B cell (primary cell): ENCODE measurements around the gene BSDC1. TPM values are rescaled to one million over a fixed set of nuclear protein-coding genes. Genes with fewer than 3 reads are reported as not detected.

ENCODE experiments used
- ATAC-seq: fragments of 200-7000 bp; cut with Tn5 transposase; one replicate; pipeline ENCODE4 v1.10.0; 2021; ENCODE audit warnings: low read depth, mild to moderate bottlenecking, moderate number of reproducible peaks, moderate library complexity
- CTCF ChIA-PET: fragments of 350-600 bp; sonication (Branson Sonifier 250); formaldehyde crosslinking; loops from one replicate; lab custom pipeline; 2021; ENCODE audit warnings: antibody characterized with exemption, inconsistent platforms; lab: Charles Lee
- POLR2A ChIA-PET: fragments of 350-600 bp; sonication (Branson Sonifier 250); formaldehyde crosslinking; loops from one replicate; lab custom pipeline; 2021; ENCODE audit warnings: antibody characterized with exemption; lab: Charles Lee
- DNase-seq: peaks from one replicate; pipeline ENCODE4 v3.0.0; 2013
- H2AFZ ChIP-seq: 2 replicates; pipeline ENCODE4 v1.6.1; 2012; ENCODE audit warnings: mild to moderate bottlenecking, low read depth, low read length; ENCODE audit not compliant: insufficient read depth, poor library complexity, severe bottlenecking
- H3K27ac ChIP-seq, 2 donors: 1 replicate in 1 of 2; 2 replicates in 1 of 2; pipeline ENCODE4 v1.5.1; 2012 to 2013; ENCODE audit warnings: low read length in 2 of 2, mild to moderate bottlenecking in 2 of 2, moderate library complexity in 1 of 2
- H3K27me3 ChIP-seq, 4 experiments: fragments of 200-600 bp in 1 of 4; sonication (generic) in 1 of 4; replicated peaks in 1 of 4; 1 replicate in 2 of 4; 2 replicates in 2 of 4; pipeline versions ENCODE4 v1.6.1 to v1.7.0; 2013 to 2016; ENCODE audit warnings: low read length in 3 of 4, mild to moderate bottlenecking in 2 of 4, mixed read lengths in 1 of 4, moderate library complexity in 1 of 4; ENCODE audit not compliant: insufficient read depth in 4 of 4, control insufficient read depth in 3 of 4; ENCODE audit errors: control extremely low read depth in 1 of 4
- H3K36me3 ChIP-seq, 2 experiments: replicated peaks in 1 of 2; 1 replicate in 1 of 2; 2 replicates in 1 of 2; pipeline versions ENCODE4 v1.6.1 to v1.7.1; 2013; ENCODE audit warnings: low read length in 1 of 2; ENCODE audit not compliant: insufficient read depth in 2 of 2, control insufficient read depth in 1 of 2; ENCODE audit errors: control extremely low read depth in 1 of 2, extremely low read depth in 1 of 2
- H3K4me1 ChIP-seq, 2 donors: fragments of 200-600 bp in 1 of 2; sonication (generic) in 1 of 2; 1 replicate in 1 of 2; 2 replicates in 1 of 2; pipeline versions ENCODE4 v1.5.1 to v1.6.1; 2013 to 2017; ENCODE audit warnings: low read length in 2 of 2; ENCODE audit not compliant: control insufficient read depth in 2 of 2, insufficient read depth in 2 of 2
- H3K4me2 ChIP-seq: replicated peaks from 2 replicates; pipeline ENCODE3; 2012; ENCODE audit warnings: mild to moderate bottlenecking, low read depth, low read length; ENCODE audit not compliant: poor library complexity, severe bottlenecking
- H3K4me3 ChIP-seq, 5 experiments: fragments of 200-600 bp in 1 of 5; sonication (generic) in 1 of 5; 1 replicate in 3 of 5; 2 replicates in 2 of 5; pipeline versions ENCODE4 v1.5.1 to v1.7.0; 2011 to 2016; ENCODE audit warnings: low read length in 4 of 5, mild to moderate bottlenecking in 4 of 5, low read depth in 2 of 5, control low read depth in 1 of 5, moderate library complexity in 1 of 5; ENCODE audit not compliant: insufficient read depth in 1 of 5; ENCODE audit errors: control extremely low read depth in 1 of 5, extremely low read depth in 1 of 5
- H3K79me2 ChIP-seq: fragments of 200-600 bp; sonication (generic); one replicate; pipeline ENCODE4 v1.6.0; 2016; ENCODE audit warnings: low read length; ENCODE audit not compliant: control insufficient read depth, insufficient read depth
- H3K9ac ChIP-seq: fragments of 200-600 bp; sonication (generic); 2 replicates; pipeline ENCODE4 v1.6.1; 2017; ENCODE audit warnings: mild to moderate bottlenecking, low read length, moderate library complexity
- H3K9me3 ChIP-seq, 3 donors: one replicate each; pipeline versions ENCODE4 v1.6.1 to v1.7.1; 2013; ENCODE audit warnings: low read length in 2 of 3; ENCODE audit not compliant: control insufficient read depth in 2 of 3, insufficient read depth in 1 of 3; ENCODE audit errors: control extremely low read depth in 1 of 3
- H4K20me1 ChIP-seq: 2 replicates; pipeline ENCODE4 v1.6.0; 2012; ENCODE audit warnings: mild to moderate bottlenecking, low read length; ENCODE audit not compliant: insufficient read depth, control insufficient read depth, poor library complexity, severe bottlenecking
- H3K27ac Mint-ChIP-seq: one replicate; pipeline ENCODE4 v1.8.0; 2021; ENCODE audit warnings: mixed read lengths
- H3K27me3 Mint-ChIP-seq: one replicate; pipeline ENCODE4 v1.8.0; 2021; ENCODE audit warnings: mixed read lengths
- H3K4me1 Mint-ChIP-seq: one replicate; pipeline ENCODE4 v1.8.0; 2021; ENCODE audit warnings: mixed read lengths
- H3K4me3 Mint-ChIP-seq: one replicate; pipeline ENCODE4 v1.8.0; 2021; ENCODE audit warnings: mixed read lengths
- H3K9me3 Mint-ChIP-seq: one replicate; pipeline ENCODE4 v1.8.0; 2022; ENCODE audit warnings: mixed read lengths; ENCODE audit not compliant: insufficient read depth
- EZH2 ChIP-seq: IDR thresholded peaks from 2 replicates; pipeline ENCODE4 v1.6.1; 2012; ENCODE audit warnings: borderline replicate concordance, low read depth, mild to moderate bottlenecking, moderate library complexity, low read length; ENCODE audit not compliant: insufficient read depth, poor library complexity, severe bottlenecking
- WGBS: methylation state at CpG from one replicate; pipeline ENCODE4 v1.1.5; 2013; ENCODE audit warnings: missing lambda C conversion rate; ENCODE audit not compliant: insufficient coverage; 5-methylcytosine and 5-hydroxymethylcytosine counted together
- intact Hi-C: fragments of 100-400 bp; cut with micrococcal nuclease; formaldehyde crosslinking; loops from one replicate; pipeline ENCODE4 v1.10.0; 2022
- polyA plus RNA-seq: library from polyadenylated mRNA; depleted of rRNA; stranded (reverse); fragments of >200 nt; gene quantifications from 2 replicates; pipeline ENCODE4 v1.2.3, GENCODE V29; 2012
- total RNA-seq, 2 donors: library from RNA; stranded (reverse); fragments of 120-200 nt in 1 of 2; gene quantifications; 1 replicate in 1 of 2; 2 replicates in 1 of 2; pipeline versions ENCODE4 v1.2.3 to v1.2.4, GENCODE V29; 2013 to 2022
- TF ChIP-seq, protein P1 (sequence below): fragments of 200-600 bp; IDR thresholded peaks from one replicate; pipeline ENCODE4 v1.8.0; 2022; ENCODE audit warnings: antibody characterized with exemption, mild to moderate bottlenecking

The BSDC1 gene
- total and polyA plus RNA-seq, 2 donors (not counting 1 experiment from before 2014, with no cell fraction given): 54.5 to 117 TPM

DNA sequence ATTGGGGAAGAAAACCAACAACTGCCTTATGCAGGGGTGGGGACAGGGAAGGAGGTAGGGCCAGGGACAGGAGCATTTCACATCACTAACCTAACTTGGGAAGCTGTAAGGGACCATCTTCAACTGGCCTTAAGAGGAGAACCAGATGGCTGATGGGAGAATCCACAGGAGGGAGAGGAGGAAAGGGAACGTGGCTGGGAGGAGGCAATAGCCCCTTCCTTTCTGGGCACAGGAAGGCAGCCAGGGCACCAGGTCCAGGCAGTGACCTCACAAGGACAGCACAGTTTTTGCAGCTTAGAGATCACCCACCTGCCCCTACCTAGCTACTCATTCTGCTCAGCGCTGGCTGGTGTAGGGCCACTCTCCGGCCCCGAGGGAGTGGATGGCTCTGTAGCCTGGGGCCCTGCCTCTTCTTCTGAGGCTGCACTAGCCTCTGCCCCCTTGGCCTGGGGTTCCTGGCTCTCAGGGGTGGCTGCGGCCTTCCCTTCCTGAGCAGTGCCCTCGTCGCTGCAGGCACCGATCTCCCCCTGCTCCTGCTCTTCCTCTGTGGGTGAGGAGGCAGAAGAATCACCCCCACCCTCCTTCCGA, 59.9 kb downstream of the BSDC1 start:
- WGBS: 82% methylated on average over 3 of the region's 9 CpGs
- Mint-ChIP-seq H3K27ac (peak overlapping the region; percentile 91), H3K4me3 (peak overlapping the region; percentile 93), H3K9me3 (no peaks in the 10 kb centered on the region), H3K27me3 (no peaks in the 10 kb centered on the region), H3K4me1 (peaks cover 55% of the 10 kb centered on the region)
- Histone ChIP-seq H3K36me3 (peaks cover 1 to 45% of the 10 kb centered on the region in 2 experiments), H3K27me3 (no peaks in the 10 kb centered on the region), H3K4me3 (peak overlapping the region in 4 of 5 experiments; percentile 48 to 78 (median 72)), H3K27ac (peak overlapping the region; percentile 34 to 61), H3K9me3 (no peaks in the 10 kb centered on the region), H3K4me1 (peaks cover 49 to 51% of the 10 kb centered on the region in 2 donors), H2AFZ (no peak overlapping the region), H3K79me2 (peaks cover 15% of the 10 kb centered on the region), H3K4me2 (peak overlapping the region; percentile 89), H4K20me1 (peaks cover 45% of the 10 kb centered on the region), H3K9ac (peak overlapping the region; percentile 75)
- DNase-seq (no peak), ATAC-seq (no peak)
- TF ChIP-seq, protein P1, sequence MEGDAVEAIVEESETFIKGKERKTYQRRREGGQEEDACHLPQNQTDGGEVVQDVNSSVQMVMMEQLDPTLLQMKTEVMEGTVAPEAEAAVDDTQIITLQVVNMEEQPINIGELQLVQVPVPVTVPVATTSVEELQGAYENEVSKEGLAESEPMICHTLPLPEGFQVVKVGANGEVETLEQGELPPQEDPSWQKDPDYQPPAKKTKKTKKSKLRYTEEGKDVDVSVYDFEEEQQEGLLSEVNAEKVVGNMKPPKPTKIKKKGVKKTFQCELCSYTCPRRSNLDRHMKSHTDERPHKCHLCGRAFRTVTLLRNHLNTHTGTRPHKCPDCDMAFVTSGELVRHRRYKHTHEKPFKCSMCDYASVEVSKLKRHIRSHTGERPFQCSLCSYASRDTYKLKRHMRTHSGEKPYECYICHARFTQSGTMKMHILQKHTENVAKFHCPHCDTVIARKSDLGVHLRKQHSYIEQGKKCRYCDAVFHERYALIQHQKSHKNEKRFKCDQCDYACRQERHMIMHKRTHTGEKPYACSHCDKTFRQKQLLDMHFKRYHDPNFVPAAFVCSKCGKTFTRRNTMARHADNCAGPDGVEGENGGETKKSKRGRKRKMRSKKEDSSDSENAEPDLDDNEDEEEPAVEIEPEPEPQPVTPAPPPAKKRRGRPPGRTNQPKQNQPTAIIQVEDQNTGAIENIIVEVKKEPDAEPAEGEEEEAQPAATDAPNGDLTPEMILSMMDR: no peak
- no peak for TF ChIP-seq EZH2
- POLR2A ChIA-PET: interaction anchor here (1.5 kb wide), 1 partner anchor 134 kb away, joined by 3 read pairs; no protein-coding TSS in a partner anchor
- CTCF ChIA-PET: interaction anchor here (0.5 to 6.2 kb wide), 9 partner anchors 10 to 435 kb away, joined by 3 to 71 read pairs (median 6); no protein-coding TSS in a partner anchor
- intact Hi-C loops: loop anchor here (2.0 kb wide), 3 partner anchors 18 to 120 kb away; no protein-coding TSS in a partner anchor
